ENCODE measurements around the gene NSD2.

- TF ChIP-seq, protein P1, sequence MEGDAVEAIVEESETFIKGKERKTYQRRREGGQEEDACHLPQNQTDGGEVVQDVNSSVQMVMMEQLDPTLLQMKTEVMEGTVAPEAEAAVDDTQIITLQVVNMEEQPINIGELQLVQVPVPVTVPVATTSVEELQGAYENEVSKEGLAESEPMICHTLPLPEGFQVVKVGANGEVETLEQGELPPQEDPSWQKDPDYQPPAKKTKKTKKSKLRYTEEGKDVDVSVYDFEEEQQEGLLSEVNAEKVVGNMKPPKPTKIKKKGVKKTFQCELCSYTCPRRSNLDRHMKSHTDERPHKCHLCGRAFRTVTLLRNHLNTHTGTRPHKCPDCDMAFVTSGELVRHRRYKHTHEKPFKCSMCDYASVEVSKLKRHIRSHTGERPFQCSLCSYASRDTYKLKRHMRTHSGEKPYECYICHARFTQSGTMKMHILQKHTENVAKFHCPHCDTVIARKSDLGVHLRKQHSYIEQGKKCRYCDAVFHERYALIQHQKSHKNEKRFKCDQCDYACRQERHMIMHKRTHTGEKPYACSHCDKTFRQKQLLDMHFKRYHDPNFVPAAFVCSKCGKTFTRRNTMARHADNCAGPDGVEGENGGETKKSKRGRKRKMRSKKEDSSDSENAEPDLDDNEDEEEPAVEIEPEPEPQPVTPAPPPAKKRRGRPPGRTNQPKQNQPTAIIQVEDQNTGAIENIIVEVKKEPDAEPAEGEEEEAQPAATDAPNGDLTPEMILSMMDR (IDR thresholded peaks at IDR 0.05), result no peak
- TF ChIP-seq POLR2A (IDR thresholded peaks at IDR 0.05), result no peak
Observed at GRCh38 chr4:1887052-1887451, 15.9 kb downstream of the NSD2 start.

All from sigmoid colon (tissue), 3 donors.